GM06990 (cell line): ENCODE measurements around the gene CD27.
"Not testable (repeated sequence)": the region's sequence is repeated elsewhere in the genome, so short reads cannot be mapped to it uniquely, and the experiment has no call there.

Source experiments
- DNase-seq: peaks from one replicate; pipeline ENCODE4 v3.0.0-alpha.2; 2011; ENCODE audit not compliant: insufficient read length; ENCODE audit errors: extremely low read depth
- H3K27me3 ChIP-seq: replicated peaks from 2 replicates; pipeline ENCODE4 v1.6.0; 2011; ENCODE audit warnings: low read length; ENCODE audit not compliant: control insufficient read depth, insufficient read depth
- H3K36me3 ChIP-seq: 2 replicates; pipeline ENCODE4 v1.5.1; 2011; ENCODE audit warnings: low read length; ENCODE audit not compliant: control insufficient read depth, insufficient read depth
- H3K4me3 ChIP-seq: replicated peaks from 2 replicates; pipeline ENCODE4 v1.5.1; 2011; ENCODE audit warnings: low read depth, mild to moderate bottlenecking, control low read depth, low read length
- CTCF ChIP-seq: IDR thresholded peaks from 2 replicates; pipeline ENCODE4 v1.5.1; 2011; ENCODE audit warnings: low read length, control low read depth, mild to moderate bottlenecking, inconsistent platforms; ENCODE audit not compliant: insufficient read depth, poor library complexity, severe bottlenecking

CD27 gene

GRCh38 chr12:6472491-6472890 is 27.7 kb downstream of the CD27 start:
- H3K36me3 ChIP-seq, result no peaks in the 10 kb centered on the region; the same call in 1 of the 2 replicates
- no peak for DNase-seq
- H3K4me3 ChIP-seq, result no peak overlapping the region
- no peak for TF ChIP-seq CTCF
- no peaks in the 10 kb centered on the region for H3K27me3 ChIP-seq

- not testable (repeated sequence) for H3K4me3 ChIP-seq, H3K36me3 ChIP-seq, H3K27me3 ChIP-seq, DNase-seq
Observed at GRCh38 chr12:6475233-6475975, 30.6 kb downstream of the CD27 start.

GRCh38 chr12:6476489-6476888 is 31.7 kb downstream of the CD27 start:
- TF ChIP-seq CTCF, result no peak
- H3K4me3 ChIP-seq, result no peak overlapping the region
- no peaks in the 10 kb centered on the region for H3K36me3 ChIP-seq
- DNase-seq, result no peak
- H3K27me3 ChIP-seq, result no peaks in the 10 kb centered on the region

GRCh38 chr12:6477601-6478377 is 33.0 kb downstream of the CD27 start:
- not testable (repeated sequence) for DNase-seq, H3K36me3 ChIP-seq, H3K4me3 ChIP-seq, H3K27me3 ChIP-seq

- Histone ChIP-seq H3K4me3 (no peak overlapping the region), H3K36me3 (no peaks in the 10 kb centered on the region), H3K27me3 (no peaks in the 10 kb centered on the region)
- DNase-seq, result no peak
- TF ChIP-seq CTCF, result no peak
Observed at GRCh38 chr12:6478416-6478815, 33.7 kb downstream of the CD27 start.

- DNase-seq, result no peak
Observed at GRCh38 chr12:6488240-6488639, 43.5 kb downstream of the CD27 start.

More at GRCh38 chr12:6488240-6488639, 43.5 kb downstream of the CD27 start:
- H3K4me3 ChIP-seq, result no peak overlapping the region
- no peak for TF ChIP-seq CTCF
- peaks cover 2% of the 10 kb centered on the region for H3K36me3 ChIP-seq
- no peaks in the 10 kb centered on the region for H3K27me3 ChIP-seq
